IMR-90 (cell line): ENCODE results near the gene ZBTB4. TPM values are rescaled to one million over a fixed set of nuclear protein-coding genes. Genes with fewer than 3 reads are reported as not detected.

ENCODE experiments used
- ATAC-seq: fragments of 200-7000 bp; cut with Tn5 transposase; 2 replicates; pipeline ENCODE4 v1.9.1; 2020; ENCODE audit warnings: low read depth, mild to moderate bottlenecking, moderate library complexity
- BruUV-seq: library from RNA; stranded (reverse); fragments of 400-500 nt; replicated peaks from 2 replicates; lab custom pipeline; 2021; lab: Mats Ljungman, UMichigan
- CTCF ChIA-PET: fragments of 300-600 bp; formaldehyde crosslinking; extraction: SDS; loops from one replicate; lab custom pipeline; 2021; ENCODE audit warnings: antibody characterized with exemption; lab: Yijun Ruan, JAX
- POLR2A ChIA-PET: fragments of 300-600 bp; sonication (Branson Sonifier 250); formaldehyde crosslinking; loops from one replicate; lab custom pipeline; 2022; ENCODE audit warnings: antibody characterized with exemption; ENCODE audit not compliant: unreplicated experiment; lab: Charles Lee
- DNase-seq: peaks from one replicate; pipeline ENCODE4 v3.0.0; 2013
- H2AFZ ChIP-seq: replicated peaks from 2 replicates; pipeline ENCODE3; 2013; ENCODE audit warnings: low read length, mild to moderate bottlenecking; ENCODE audit not compliant: poor library complexity
- H2AK5ac ChIP-seq: 2 replicates; pipeline ENCODE4 v1.6.1; 2013; ENCODE audit warnings: low read depth, low read length, inconsistent platforms
- H2AK9ac ChIP-seq: replicated peaks from 2 replicates; pipeline ENCODE3; 2013; ENCODE audit warnings: mild to moderate bottlenecking, low read depth, low read length, moderate library complexity; ENCODE audit not compliant: poor library complexity
- H2BK120ac ChIP-seq: 2 replicates; pipeline ENCODE4 v1.6.1; 2013; ENCODE audit warnings: low read depth, low read length, inconsistent platforms
- H2BK15ac ChIP-seq: 3 replicates; pipeline ENCODE4 v1.6.1; 2013; ENCODE audit warnings: low read depth, low read length, inconsistent platforms
- H2BK20ac ChIP-seq: 2 replicates; pipeline ENCODE4 v1.6.1; 2013; ENCODE audit warnings: low read depth, mild to moderate bottlenecking, inconsistent platforms, low read length, moderate library complexity
- H2BK5ac ChIP-seq: 2 replicates; pipeline ENCODE4 v1.6.1; 2013; ENCODE audit warnings: mild to moderate bottlenecking, low read depth, low read length, inconsistent platforms; ENCODE audit not compliant: poor library complexity, severe bottlenecking
- H3K14ac ChIP-seq: replicated peaks from 2 replicates; pipeline ENCODE4 v1.6.1; 2013; ENCODE audit warnings: low read depth, low read length, inconsistent platforms
- H3K18ac ChIP-seq: 2 replicates; pipeline ENCODE4 v1.6.1; 2013; ENCODE audit warnings: low read depth, low read length, control low read depth
- H3K23ac ChIP-seq: 2 replicates; pipeline ENCODE4 v1.6.1; 2013; ENCODE audit warnings: low read depth, low read length, inconsistent platforms
- H3K27ac ChIP-seq: 2 replicates; pipeline ENCODE4 v1.5.1; 2013; ENCODE audit warnings: mild to moderate bottlenecking, control low read depth, low read length; ENCODE audit not compliant: insufficient read depth
- H3K27me3 ChIP-seq: 2 replicates; pipeline ENCODE4 v1.6.1; 2013; ENCODE audit warnings: low read length; ENCODE audit not compliant: control insufficient read depth, insufficient read depth
- H3K36me3 ChIP-seq: 2 replicates; pipeline ENCODE4 v1.6.1; 2013; ENCODE audit warnings: low read length, mixed read lengths; ENCODE audit not compliant: control insufficient read depth, insufficient read depth
- H3K4ac ChIP-seq: 2 replicates; pipeline ENCODE4 v1.6.1; 2013; ENCODE audit warnings: low read depth, low read length, inconsistent platforms
- H3K4me1 ChIP-seq: 2 replicates; pipeline ENCODE4 v1.6.1; 2013; ENCODE audit warnings: low read length, mixed read lengths; ENCODE audit not compliant: control insufficient read depth, insufficient read depth
- H3K4me2 ChIP-seq: 2 replicates; pipeline ENCODE4 v1.6.1; 2013; ENCODE audit warnings: low read depth, mild to moderate bottlenecking, control low read depth, low read length, moderate library complexity
- H3K4me3 ChIP-seq: 2 replicates; pipeline ENCODE4 v1.5.1; 2013; ENCODE audit warnings: low read depth, mild to moderate bottlenecking, control low read depth, low read length, moderate library complexity; ENCODE audit not compliant: insufficient read depth
- H3K56ac ChIP-seq: 2 replicates; pipeline ENCODE4 v1.6.1; 2013; ENCODE audit warnings: low read length, inconsistent platforms; ENCODE audit not compliant: insufficient read depth; ENCODE audit errors: extremely low read depth
- H3K79me1 ChIP-seq, 2 experiments: 2 replicates each; pipeline ENCODE4 v1.6.1; 2013; ENCODE audit warnings: low read length in 2 of 2, inconsistent platforms in 1 of 2, low read depth in 1 of 2
- H3K9ac ChIP-seq: 2 replicates; pipeline ENCODE4 v1.6.1; 2013; ENCODE audit warnings: low read depth, low read length, control low read depth
- H3K9me1 ChIP-seq: 2 replicates; pipeline ENCODE4 v1.6.1; 2013; ENCODE audit warnings: low read length, inconsistent platforms; ENCODE audit not compliant: insufficient read depth
- H3K9me3 ChIP-seq: 2 replicates; pipeline ENCODE4 v1.6.1; 2013; ENCODE audit warnings: low read length; ENCODE audit not compliant: control insufficient read depth, insufficient read depth
- H4K20me1 ChIP-seq: 2 replicates; pipeline ENCODE4 v1.6.1; 2013; ENCODE audit warnings: low read length, inconsistent platforms; ENCODE audit not compliant: insufficient read depth
- H4K5ac ChIP-seq: 2 replicates; pipeline ENCODE4 v1.6.1; 2013; ENCODE audit warnings: mild to moderate bottlenecking, low read depth, low read length, control low read depth
- H4K8ac ChIP-seq, 2 experiments: 2 replicates each; pipeline ENCODE4 v1.6.1; 2013; ENCODE audit warnings: low read depth in 2 of 2, low read length in 2 of 2, control low read depth in 1 of 2, inconsistent platforms in 1 of 2
- H4K91ac ChIP-seq: 2 replicates; pipeline ENCODE4 v1.6.1; 2013; ENCODE audit warnings: low read depth, low read length, inconsistent platforms; ENCODE audit not compliant: insufficient read depth
- BHLHE40 ChIP-seq: fragments of 150-350 bp; IDR thresholded peaks from 2 replicates; pipeline ENCODE4 v1.6.1; 2016; ENCODE audit warnings: mild to moderate bottlenecking, low read depth, low read length
- CEBPB ChIP-seq: IDR thresholded peaks from 2 replicates; pipeline ENCODE4 v1.6.1; 2012; ENCODE audit warnings: low read depth, low read length, improper control_type of control experiment
- CHD1 ChIP-seq: IDR thresholded peaks from 2 replicates; pipeline ENCODE4 v1.6.1; 2012; ENCODE audit warnings: low read depth, low read length, improper control_type of control experiment
- CTCF ChIP-seq: conservative IDR thresholded peaks from 2 replicates; pipeline ENCODE4 v1.5.1; 2012; ENCODE audit warnings: mild to moderate bottlenecking, low read depth, low read length, improper control_type of control experiment
- ELK1 ChIP-seq: fragments of 150-350 bp; IDR thresholded peaks from 2 replicates; pipeline ENCODE4 v1.6.1; 2016; ENCODE audit warnings: low read depth, mild to moderate bottlenecking, low read length, moderate library complexity, borderline replicate concordance
- FOS ChIP-seq: fragments of 150-350 bp; IDR thresholded peaks from 2 replicates; pipeline ENCODE4 v1.6.1; 2016; ENCODE audit warnings: low read depth, low read length
- MAFK ChIP-seq: IDR thresholded peaks from 2 replicates; pipeline ENCODE4 v1.6.1; 2012; ENCODE audit warnings: low read depth, low read length, improper control_type of control experiment
- MAZ ChIP-seq: IDR thresholded peaks from 2 replicates; pipeline ENCODE4 v1.6.1; 2012; ENCODE audit warnings: low read depth, mild to moderate bottlenecking, low read length, improper control_type of control experiment, moderate library complexity, borderline replicate concordance
- MXI1 ChIP-seq: IDR thresholded peaks from 2 replicates; pipeline ENCODE4 v1.6.1; 2012; ENCODE audit warnings: low read depth, mild to moderate bottlenecking, low read length, moderate library complexity, borderline replicate concordance
- NFE2L2 ChIP-seq: fragments of 150-350 bp; IDR thresholded peaks from 2 replicates; pipeline ENCODE4 v1.6.1; 2016; ENCODE audit warnings: low read depth, mild to moderate bottlenecking, low read length
- POLR2A ChIP-seq: IDR thresholded peaks from 2 replicates; pipeline ENCODE4 v1.6.1; 2012; ENCODE audit warnings: mild to moderate bottlenecking, low read depth, low read length
- RAD21 ChIP-seq: IDR thresholded peaks from 2 replicates; pipeline ENCODE4 v1.6.1; 2012; ENCODE audit warnings: low read length, improper control_type of control experiment
- RCOR1 ChIP-seq: IDR thresholded peaks from 2 replicates; pipeline ENCODE4 v1.6.1; 2012; ENCODE audit warnings: mild to moderate bottlenecking, low read length, improper control_type of control experiment; ENCODE audit not compliant: insufficient replicate concordance
- RFX5 ChIP-seq: IDR thresholded peaks from 2 replicates; pipeline ENCODE4 v1.8.0; 2012; ENCODE audit warnings: low read depth, mild to moderate bottlenecking, low read length, moderate library complexity
- SMC3 ChIP-seq: fragments of 150-350 bp; IDR thresholded peaks from 2 replicates; pipeline ENCODE4 v1.6.1; 2016; ENCODE audit warnings: low read depth, mild to moderate bottlenecking, antibody characterized with exemption, low read length, moderate library complexity
- USF2 ChIP-seq: fragments of 150-350 bp; IDR thresholded peaks from 2 replicates; pipeline ENCODE4 v1.6.1; 2017; ENCODE audit warnings: mild to moderate bottlenecking, antibody characterized with exemption, low read length, low read depth
- WGBS, 2 experiments: methylation state at CpG; one replicate each; pipeline versions ENCODE4 v1.1.5 to v1.1.7; 2013; ENCODE audit warnings: missing lambda C conversion rate in 2 of 2; ENCODE audit not compliant: insufficient read length in 1 of 2; ENCODE audit errors: extremely low coverage in 2 of 2; 5-methylcytosine and 5-hydroxymethylcytosine counted together
- dilution Hi-C: fragments of 300-500 bp; cut with HindIII; formaldehyde crosslinking; loops from one replicate; pipeline ENCODE4 v1.14.3; 2018; ENCODE audit warnings: low sequenced_read_pairs; ENCODE audit not compliant: unreplicated experiment
- in situ Hi-C: fragments of 300-500 bp; cut with MboI; formaldehyde crosslinking; loops from 3 replicates; pipeline ENCODE4 v1.14.3; 2019; ENCODE audit warnings: low sequenced_read_pairs, inconsistent platforms, mixed read lengths
- intact Hi-C: fragments of 100-400 bp; cut with micrococcal nuclease; formaldehyde crosslinking; loops from 2 replicates; pipeline ENCODE4 v1.10.0; 2022
- polyA plus RNA-seq, 3 experiments: library from polyadenylated mRNA; depleted of rRNA; stranded (reverse); fragments of >200 nt; gene quantifications; 2 replicates each; pipeline ENCODE4 v1.2.3, GENCODE V29; 2012; ENCODE audit warnings: low replicate concordance in 1 of 3
- total RNA-seq: library from RNA; depleted of rRNA; stranded (reverse); fragments of >200 nt; gene quantifications from 2 replicates; pipeline ENCODE4 v1.2.3, GENCODE V29; 2012

Gene ZBTB4
- total and polyA plus RNA-seq, 2 of the 4 experiments (the other 2 are of a cell fraction) = 6.3 to 20.3 TPM

GRCh38 chr17:7416323-7416722 lies 63.1 kb downstream of the ZBTB4 start:
- no TSS peak for BruUV-seq
- H3K9ac ChIP-seq = no peak overlapping the region
- dilution Hi-C loops (no loop called here), intact Hi-C loops (no loop called here), in situ Hi-C loops (no loop called here)
- H2BK5ac ChIP-seq = no peak overlapping the region
- no peak overlapping the region for H2AK9ac ChIP-seq
- H3K9me3 ChIP-seq = no peaks in the 10 kb centered on the region
- DNase-seq (no peak), ATAC-seq (no peak)
- ChIA-PET POLR2A (no interaction called here), CTCF (no interaction called here)
- H3K56ac ChIP-seq = no peak overlapping the region
- no peak overlapping the region for H2AFZ ChIP-seq
- no peak overlapping the region for H2BK15ac ChIP-seq
- H3K27ac ChIP-seq = no peak overlapping the region
- no peak overlapping the region for H2BK120ac ChIP-seq
- TF ChIP-seq CEBPB = no peak
- no peak for TF ChIP-seq RAD21
- no peak for TF ChIP-seq BHLHE40
- TF ChIP-seq POLR2A = no peak
- no peak for TF ChIP-seq USF2
- no peak for TF ChIP-seq CTCF
- TF ChIP-seq RFX5 = no peak
- no peak for TF ChIP-seq MXI1
- no peak for TF ChIP-seq SMC3
- TF ChIP-seq FOS = no peak
- TF ChIP-seq NFE2L2 = no peak
- TF ChIP-seq MAZ = no peak
- no peak for TF ChIP-seq RCOR1
- TF ChIP-seq CHD1 = no peak
- no peak for TF ChIP-seq ELK1
- TF ChIP-seq MAFK = no peak
- H3K23ac ChIP-seq = no peak overlapping the region
- no peaks in the 10 kb centered on the region for H3K27me3 ChIP-seq
- no peak overlapping the region for H2BK20ac ChIP-seq
- H3K4me2 ChIP-seq = no peak overlapping the region
- H3K79me1 ChIP-seq = no peaks in the 10 kb centered on the region; a peak in 1 of 4 replicates
- peaks cover 7% of the 10 kb centered on the region; the same call in 1 of the 2 replicates for H4K20me1 ChIP-seq
- H4K8ac ChIP-seq = no peak overlapping the region
- H3K36me3 ChIP-seq = peaks cover 27% of the 10 kb centered on the region
- H3K14ac ChIP-seq = no peak overlapping the region
- no peak overlapping the region for H2AK5ac ChIP-seq
- 93% methylated on average over 3 of the region's 6 CpGs; no CpG with 5 or more reads in 1 of the 2 experiments for WGBS, 2 experiments
- H3K9me1 ChIP-seq = peaks cover 2% of the 10 kb centered on the region; the same call in 1 of the 2 replicates
- no peak overlapping the region for H4K91ac ChIP-seq
- no peak overlapping the region for H3K4ac ChIP-seq
- H4K5ac ChIP-seq = no peak overlapping the region
- peaks cover 4% of the 10 kb centered on the region; the same call in 1 of the 2 replicates for H3K4me1 ChIP-seq
- no peak overlapping the region for H3K18ac ChIP-seq
- no peak overlapping the region for H3K4me3 ChIP-seq
